ENCODE results near the gene WDR46. TPM values are rescaled to one million over a fixed set of nuclear protein-coding genes. Genes with fewer than 3 reads are reported as not detected.

Gene WDR46
- total RNA-seq, 1 experiment from 2014 or later = 90.6 TPM

GRCh38 chr6:33276864-33277662, 12.0 kb downstream of the WDR46 start, which contains the start of gene B3GALT4:
Gene B3GALT4, plus strand, starts transcription at chr6:33277123. Its CDS starts 297 bp downstream, at chr6:33277420.
- TF ChIP-seq SP1 (IDR thresholded peaks at IDR 0.05; ENCODE audit: low read depth) (no peak), TCF7L2 (IDR thresholded peaks at IDR 0.05; ENCODE audit: borderline replicate concordance, extremely low read depth, insufficient read depth, insufficient read length) (peak; percentile 60), POLR2AphosphoS5 (IDR thresholded peaks at IDR 0.05; ENCODE audit: low read depth, low read length) (peak; percentile 95), CTCF (IDR thresholded peaks at IDR 0.05 in 2 of 3, conservative IDR thresholded peaks at IDR 0.05 in 1 of 3; ENCODE audit: borderline replicate concordance in 1 of 3, insufficient read depth in 1 of 3, low read depth in 2 of 3, low read length in 2 of 3) (peak in 2 of 3 experiments; percentile 46 to 63; a peak in 4 of 6 replicates), EZH2 (IDR thresholded peaks at IDR 0.05) (no peak), POLR2A (IDR thresholded peaks at IDR 0.05; ENCODE audit: borderline replicate concordance, extremely low read depth, insufficient read depth, insufficient read length) (peak; percentile 81), ZBTB33 (IDR thresholded peaks at IDR 0.05; ENCODE audit: extremely low read depth, insufficient replicate concordance, low read length) (peak; percentile 10), ZFX (IDR thresholded peaks at IDR 0.05) (peak; percentile 29; the same call in 1 of the 2 replicates), YY1 (IDR thresholded peaks at IDR 0.05; ENCODE audit: extremely low read depth, insufficient replicate concordance, low read depth, low read length) (peak; percentile 12)
- Histone ChIP-seq H3K4me3 (replicated peaks in 1 of 2; ENCODE audit: low read depth in 1 of 2, low read length in 2 of 2) (peak within 1 kb of the TSS; percentile 34 to 99), H3K27ac (ENCODE audit: low read depth, low read length) (peak within 1 kb of the TSS; percentile 82), H3K4me1 (ENCODE audit: control insufficient read depth in 1 of 2, insufficient read depth in 2 of 2, low read length in 2 of 2) (peaks cover 43 to 68% of the 10 kb centered on the region in 2 experiments), H3K9ac (ENCODE audit: low read length) (peak within 1 kb of the TSS; percentile 98), H3K9me2 (ENCODE audit: insufficient read depth) (no peaks in the 10 kb centered on the region), H3K4me2 (ENCODE audit: low read length) (peak within 1 kb of the TSS; percentile 86), H3K36me3 (ENCODE audit: control insufficient read depth in 1 of 2, insufficient read depth in 2 of 2, low read length in 2 of 2) (peaks cover 31 to 56% of the 10 kb centered on the region in 2 experiments), H3K79me2 (ENCODE audit: insufficient read depth, low read length) (peaks cover 42% of the 10 kb centered on the region), H4K20me1 (ENCODE audit: insufficient read depth) (peaks cover 22% of the 10 kb centered on the region), H3K27me3 (ENCODE audit: insufficient read depth, low read length) (no peaks in the 10 kb centered on the region), H2AFZ (ENCODE audit: low read depth, low read length, poor library complexity, severe bottlenecking) (no peak within 1 kb of the TSS), H3K9me3 (ENCODE audit: control insufficient read depth in 1 of 2, insufficient read depth in 1 of 2, low read depth in 1 of 2, low read length in 2 of 2) (no peaks in the 10 kb centered on the region)
- no peak for DNase-seq (ENCODE audit: low read depth, low spot score)
- CTCF ChIA-PET = interaction anchor here (0.6 to 1.8 kb wide), 7 partner anchors 12 to 263 kb away, joined by 3 to 9 read pairs (median 5); partner anchors contain the start of genes PFDN6, RGL2, WDR46 and ZBTB22
- POLR2A ChIA-PET = interaction anchor here (0.8 to 2.4 kb wide), 10 partner anchors 12 to 133 kb away, joined by 3 to 12 read pairs (median 6); partner anchors contain the start of genes PFDN6, RGL2, WDR46 and ZBTB22
- intact Hi-C loops (cut with micrococcal nuclease) = no loop called here
- peak; percentile 65 for ATAC-seq
- RAD21 ChIA-PET (ENCODE audit: low non-redundant PET in 1 of 2, low total read pairs in 2 of 2, uncharacterized antibody in 2 of 2, unreplicated experiment in 2 of 2) = no interaction called here
- BruUV-seq (replicated peaks) = no TSS peak

Data from HCT116 (cell line).